ENCODE data around the gene ADAMTS19.
"Not testable (repeated sequence)": the region's sequence is repeated elsewhere in the genome, so short reads cannot be mapped to it uniquely, and the experiment has no call there.

ADAMTS19 gene

DNA sequence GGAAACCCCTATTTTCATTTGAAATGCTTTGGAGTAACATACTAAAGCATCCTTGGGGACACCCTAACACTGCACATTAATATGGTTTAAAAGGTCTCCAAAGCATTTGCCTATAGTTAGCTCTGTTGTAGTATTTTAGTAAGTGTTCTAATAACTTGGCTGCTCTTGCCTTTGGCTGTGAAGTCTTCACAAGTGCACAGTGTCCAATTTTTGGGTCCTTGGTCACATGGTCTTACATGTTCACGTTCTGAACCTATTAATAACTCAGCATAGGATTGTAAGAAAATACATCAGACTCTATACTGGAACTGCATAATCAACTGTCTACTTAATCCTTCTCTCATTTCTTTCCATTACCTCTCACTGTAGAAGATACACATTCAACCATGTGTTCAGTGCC lies 17.4 kb downstream of the ADAMTS19 start:
- no peak for FAIRE-seq

DNA sequence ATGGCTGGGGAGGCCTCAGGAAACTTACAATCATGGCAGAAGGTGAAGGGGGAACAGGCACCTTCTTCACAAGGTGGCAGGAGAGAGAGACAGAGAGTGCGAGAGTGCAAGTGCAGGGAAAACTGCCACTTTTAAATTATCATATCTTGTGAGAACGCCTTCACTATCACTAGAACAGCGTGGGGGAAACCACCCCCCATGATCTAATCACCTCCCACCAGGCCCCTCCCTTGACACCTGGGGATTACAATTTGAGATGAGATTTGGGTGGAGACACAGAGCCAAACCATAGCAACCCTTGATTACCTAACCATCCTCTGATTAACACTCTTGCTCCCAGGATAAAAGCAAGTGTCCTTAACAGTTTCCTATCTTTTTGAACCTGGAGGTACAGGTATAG lies 21.1 kb downstream of the ADAMTS19 start:
- no peak for FAIRE-seq

DNA sequence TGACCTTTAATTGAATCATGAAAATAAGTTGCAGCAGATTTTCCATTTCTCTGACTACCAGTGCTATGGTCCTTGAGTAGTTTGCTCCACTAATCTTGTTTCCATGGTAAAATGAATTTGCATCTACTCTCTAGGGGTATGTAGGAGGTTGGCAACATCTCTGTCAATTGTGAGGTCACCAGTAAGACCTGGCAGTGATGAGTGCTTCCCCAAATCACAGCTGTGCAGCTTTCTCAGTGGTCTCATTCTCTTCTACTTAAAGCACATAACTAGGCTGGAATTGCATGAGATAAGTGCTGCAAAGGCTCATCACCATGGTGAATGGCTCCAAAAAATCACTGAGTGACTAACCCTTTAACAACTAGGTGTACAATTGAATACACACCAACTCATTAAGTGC lies 36.3 kb downstream of the ADAMTS19 start:
- FAIRE-seq, result no peak

DNA sequence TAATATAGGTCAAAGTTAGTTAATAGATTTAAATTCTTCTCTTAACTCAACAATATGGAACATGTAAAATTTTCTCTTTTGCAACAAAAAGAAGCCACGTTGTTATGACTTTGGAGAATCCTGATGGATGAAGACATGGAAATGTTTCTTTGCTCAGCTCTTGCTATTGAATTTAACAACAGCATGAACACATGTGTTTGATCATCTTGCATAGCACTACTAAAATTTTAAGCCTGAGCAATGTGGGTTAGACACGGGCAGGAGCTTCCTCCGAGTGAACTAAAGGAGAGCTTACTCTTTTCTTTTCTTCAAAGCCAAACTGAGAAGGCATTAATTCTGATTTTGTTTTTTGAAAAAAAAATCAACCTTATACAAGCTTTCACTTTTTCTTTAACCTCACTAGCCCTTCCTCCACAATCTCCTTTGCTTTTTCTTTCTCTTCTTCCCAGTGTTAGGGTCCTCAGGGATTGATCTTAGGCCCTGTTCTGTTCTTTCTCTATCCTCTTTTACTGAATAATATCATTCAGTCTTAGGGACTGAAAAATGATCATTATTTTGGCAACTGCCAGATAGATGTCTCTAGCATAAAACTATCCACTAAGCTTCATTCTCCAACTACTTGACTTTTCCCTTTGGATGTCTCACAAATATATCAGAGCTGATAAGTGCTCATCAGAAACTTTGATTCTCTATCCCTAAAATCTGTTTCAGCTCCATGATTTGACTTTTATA lies 36.9 kb downstream of the ADAMTS19 start:
- no peak for FAIRE-seq

DNA sequence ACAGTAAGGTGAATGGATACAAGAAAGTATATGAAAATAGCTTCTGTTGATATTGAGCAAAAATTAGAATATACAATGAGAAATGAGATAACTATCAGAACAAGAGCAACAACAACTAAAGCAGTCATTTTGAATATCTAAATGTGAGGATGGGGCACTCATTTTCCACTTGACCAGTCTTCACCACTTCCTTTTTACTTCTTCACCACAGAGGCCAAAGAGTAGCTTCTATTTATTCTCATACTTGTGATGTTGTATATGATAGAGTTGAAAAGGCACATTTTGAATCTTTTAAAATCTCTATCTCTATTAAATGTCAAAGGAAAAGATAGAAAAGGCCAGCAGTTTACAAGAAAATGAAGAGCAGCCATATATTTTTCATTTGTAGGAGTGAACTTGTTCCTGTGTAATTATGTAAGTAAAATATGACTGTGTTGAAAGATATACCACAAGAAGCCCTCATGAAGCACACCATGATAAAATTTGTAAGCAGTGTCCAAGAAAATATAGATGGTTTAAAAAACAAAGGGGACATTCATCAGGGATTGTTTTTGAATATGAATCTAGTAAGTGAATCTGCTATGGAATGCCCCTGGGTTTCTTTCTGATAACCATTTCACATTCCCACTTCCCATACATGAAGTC lies 39.2 kb downstream of the ADAMTS19 start:
- no peak for FAIRE-seq

DNA sequence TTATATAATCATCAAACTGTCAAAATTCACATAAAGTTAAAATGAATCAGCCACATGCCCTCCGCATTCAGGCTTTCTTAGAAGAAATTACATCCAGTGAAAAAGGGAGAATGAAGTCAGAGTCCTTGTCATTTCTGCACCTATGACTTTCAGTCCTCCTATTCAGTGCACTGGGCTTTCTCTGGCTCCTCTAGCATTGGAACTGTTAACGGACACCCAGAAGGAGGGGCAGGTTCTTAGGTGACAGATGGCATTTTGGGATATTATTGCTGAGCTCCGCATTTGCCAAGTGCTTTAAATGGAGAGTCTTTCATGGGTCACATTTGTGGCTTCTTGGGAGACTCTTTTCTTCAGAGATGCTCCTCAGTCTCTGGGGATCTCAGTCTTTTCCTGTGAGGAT lies 40.0 kb downstream of the ADAMTS19 start:
- FAIRE-seq, result no peak

DNA sequence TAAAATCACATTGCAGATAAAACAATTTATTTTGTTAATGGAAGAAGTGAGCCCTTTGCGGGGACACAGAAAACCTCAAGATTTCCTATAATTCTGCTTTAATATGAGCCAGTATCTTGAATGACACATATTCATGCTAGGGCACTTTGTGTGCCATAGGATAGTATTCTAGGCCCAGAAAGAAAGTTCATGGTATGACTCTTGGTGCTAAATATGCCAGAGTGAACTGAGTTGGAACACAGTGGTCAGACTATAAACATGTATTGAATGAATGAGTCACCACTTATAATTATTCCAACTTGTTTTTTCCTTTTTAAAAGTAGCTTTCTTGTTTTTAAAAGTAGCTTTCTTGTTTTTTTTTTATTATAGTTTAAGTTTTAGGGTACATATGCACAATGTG lies 46.0 kb downstream of the ADAMTS19 start:
- no peak for FAIRE-seq

DNA sequence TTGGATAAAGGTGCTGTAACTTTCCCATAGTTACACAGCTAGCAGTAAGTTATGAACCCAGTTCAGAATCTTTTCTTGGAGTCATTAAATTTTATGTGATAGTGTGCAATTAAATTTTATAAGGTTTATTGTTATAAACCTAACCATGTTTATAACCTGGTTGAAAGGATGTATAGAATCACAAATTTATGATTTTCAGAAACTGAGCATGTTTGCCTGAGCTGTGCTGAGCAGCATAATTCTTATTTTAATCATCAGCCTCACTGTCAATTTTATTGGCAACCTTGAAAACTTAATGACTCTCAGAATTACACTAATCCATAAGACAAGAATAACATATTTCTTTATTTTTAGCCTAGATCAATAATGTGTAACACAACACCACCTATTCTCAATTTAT lies 46.9 kb downstream of the ADAMTS19 start:
- FAIRE-seq, result peak; percentile 61

DNA sequence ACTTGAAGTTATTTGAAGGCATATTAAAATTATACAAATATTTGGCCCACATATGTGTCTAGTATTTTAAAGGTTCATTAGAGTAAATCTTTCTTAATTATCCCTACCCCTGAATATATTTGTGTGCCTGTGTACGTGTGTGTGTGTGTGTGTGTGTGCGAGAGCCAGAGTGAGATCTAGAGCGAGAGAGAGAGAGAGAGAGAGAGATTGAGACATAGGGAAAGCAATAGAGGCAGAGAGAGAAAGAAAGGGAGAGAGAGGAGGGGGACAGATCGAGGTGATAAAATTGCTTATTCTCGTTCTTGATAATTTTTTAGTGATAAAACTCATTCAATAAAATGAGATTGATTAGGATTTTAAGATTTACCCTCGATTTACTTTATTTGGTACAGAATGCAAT lies 47.4 kb downstream of the ADAMTS19 start:
- FAIRE-seq, result no peak

DNA sequence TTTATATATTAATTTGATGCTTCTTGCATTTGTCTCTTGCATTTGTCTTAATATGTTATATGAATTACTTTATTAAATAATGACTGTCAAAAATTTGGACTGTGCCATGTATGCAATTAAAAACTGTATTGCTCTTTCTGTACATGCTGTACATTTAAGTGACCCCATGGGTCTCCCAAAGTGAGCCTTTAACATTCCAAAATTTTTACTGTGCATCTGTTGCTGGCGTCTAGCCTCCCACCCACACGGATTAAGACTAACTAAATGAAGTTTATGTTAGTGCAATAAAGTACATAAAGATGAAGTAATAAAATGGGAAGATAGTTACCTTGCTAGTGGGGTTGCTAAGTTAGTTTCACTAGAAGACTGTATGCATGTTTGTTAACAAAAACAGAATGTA lies 48.5 kb downstream of the ADAMTS19 start:
- FAIRE-seq, result no peak

DNA sequence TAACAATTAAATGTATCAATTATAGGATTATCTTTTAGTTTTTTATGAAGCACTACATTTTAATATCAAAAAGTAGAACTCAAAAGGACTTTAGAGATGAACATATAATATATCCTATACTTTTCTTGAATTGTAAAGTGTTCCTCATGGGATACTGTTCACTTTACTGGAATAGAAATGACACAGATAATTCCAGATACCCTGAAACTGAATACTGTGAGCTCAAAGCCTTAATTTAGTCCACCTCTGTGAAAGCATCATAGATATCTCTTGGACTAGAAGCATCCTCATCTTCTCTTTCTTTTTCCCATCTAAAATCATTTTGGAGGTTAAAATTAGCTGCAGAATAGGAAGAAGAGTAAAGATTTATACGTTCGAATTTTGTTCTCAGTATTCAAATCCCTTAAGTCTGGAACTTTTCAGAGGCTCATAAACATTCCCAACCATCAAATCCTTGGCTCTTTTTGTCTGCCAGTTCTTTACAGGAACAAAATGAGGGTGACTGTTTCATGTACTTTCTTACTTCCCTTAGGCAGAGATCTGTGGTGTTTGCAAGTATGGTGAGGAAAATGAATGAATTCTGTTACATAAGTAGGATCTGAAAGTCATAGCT lies 49.4 kb downstream of the ADAMTS19 start:
- no peak for FAIRE-seq

DNA sequence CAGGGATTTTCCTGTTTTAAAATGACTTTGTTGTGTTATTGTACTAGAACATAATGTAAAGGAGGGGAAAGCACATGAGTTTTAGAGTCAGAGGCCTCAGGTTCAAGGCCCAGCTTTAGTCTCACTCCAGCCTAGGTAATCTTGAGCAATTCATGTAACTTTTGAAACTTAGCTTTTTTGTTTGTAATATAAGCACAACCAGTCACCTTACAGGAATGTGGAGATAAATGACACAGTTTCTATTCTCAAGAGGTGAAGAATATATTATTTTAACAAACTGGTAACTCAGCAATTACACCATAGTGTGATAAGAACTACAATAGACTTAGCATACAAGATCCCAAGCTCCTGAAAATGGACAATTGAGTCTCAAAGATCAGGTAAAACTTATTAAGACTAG lies 51.2 kb downstream of the ADAMTS19 start:
- FAIRE-seq, result no peak

DNA sequence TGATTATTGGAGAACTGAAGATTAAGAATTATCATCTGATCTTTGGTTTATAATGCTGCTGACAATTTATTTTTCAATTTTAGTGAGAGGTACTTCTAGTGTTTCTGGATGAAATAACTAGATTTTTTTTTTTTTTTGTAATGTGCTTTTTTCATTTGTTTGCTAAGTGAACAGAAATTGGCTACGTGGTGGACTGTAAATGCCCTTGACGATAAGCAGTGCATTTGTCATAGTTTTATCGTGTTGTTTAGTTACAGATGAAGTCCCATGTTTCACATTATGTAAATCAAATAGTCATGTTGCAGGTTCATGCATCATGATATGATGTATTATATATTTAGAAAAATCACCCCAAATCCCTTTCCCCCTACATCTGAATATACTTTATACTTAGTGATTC lies 81.0 kb downstream of the ADAMTS19 start:
- no peak for FAIRE-seq

DNA sequence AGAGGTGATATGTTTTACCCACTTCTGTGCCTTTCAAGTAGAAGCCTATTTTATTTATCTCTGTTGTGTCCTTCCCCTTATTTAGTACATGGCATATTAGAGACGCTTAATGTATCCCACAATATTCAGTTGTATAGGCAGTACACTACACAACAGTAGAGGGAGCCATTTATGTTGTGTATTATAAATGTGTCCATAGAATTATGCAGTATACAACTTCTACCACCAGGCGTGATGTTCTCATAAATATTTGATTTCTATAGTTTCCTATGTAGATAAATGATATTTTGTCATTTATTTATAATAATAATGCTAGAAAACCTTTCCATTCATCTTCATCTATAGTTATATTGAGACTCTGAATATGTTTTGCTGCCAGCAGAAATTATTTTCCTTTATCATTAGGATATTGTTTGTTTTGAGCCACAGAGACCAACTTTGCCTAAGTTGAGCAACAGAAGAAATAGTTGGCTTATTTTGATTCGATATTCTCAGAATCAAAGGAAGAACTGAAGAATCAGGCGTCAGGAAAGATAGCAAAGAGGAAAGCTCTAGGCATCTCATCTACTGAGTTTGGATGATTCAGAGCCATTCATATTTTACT lies 81.7 kb downstream of the ADAMTS19 start:
- FAIRE-seq, result no peak

DNA sequence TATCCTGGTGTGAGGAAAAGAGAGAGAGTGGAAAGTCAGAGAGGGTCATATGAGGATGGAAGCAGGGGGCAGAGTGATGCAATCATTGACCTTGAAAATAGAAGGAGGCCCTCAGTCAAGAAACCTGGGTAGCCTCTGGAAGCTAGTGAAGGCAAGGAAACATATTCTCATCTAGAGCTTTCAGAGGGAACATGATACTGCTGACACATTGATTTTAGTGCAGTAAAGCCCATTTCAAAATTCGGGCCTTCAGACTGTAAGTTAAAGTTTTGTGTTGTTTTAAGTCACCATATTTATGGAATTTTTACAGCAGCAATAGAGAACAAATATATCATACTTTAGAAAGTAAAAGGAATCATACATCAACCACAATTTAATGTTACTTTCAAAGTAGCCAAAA lies 87.0 kb downstream of the ADAMTS19 start:
- FAIRE-seq, result no peak

DNA sequence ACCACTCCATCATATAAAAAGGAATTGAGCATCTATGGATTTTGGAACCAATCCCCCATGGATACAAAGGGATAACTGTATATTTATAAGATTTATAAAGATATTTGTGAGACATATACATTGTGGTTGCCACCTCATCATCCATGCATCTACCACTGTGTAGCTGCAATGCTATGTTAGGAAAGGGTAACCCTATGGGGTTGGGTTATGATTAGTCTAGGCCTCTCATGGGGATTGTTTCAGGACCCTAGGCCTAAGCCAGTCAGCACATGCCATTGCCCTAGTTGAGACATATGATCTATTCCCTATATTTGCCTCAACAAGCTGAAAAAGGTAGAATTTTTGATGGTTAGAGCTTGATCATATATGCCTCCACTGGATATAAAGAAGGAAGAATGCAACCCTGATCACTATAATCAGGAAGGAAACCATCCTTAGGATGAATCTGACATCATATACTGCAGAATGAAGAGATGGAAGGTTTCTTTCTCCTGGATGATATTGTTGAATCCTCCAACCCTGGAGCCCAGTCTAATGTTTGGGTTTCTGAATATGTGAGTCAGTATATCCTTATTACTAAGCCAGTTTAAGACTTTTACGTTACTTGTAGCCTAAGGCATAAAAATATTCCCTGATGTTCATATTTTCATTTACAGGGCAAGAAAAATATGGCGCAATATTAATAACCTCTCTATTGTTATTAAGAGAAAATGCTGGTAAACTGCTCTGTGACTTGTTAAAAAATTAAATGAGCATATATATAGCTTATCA lies 94.2 kb downstream of the ADAMTS19 start:
- FAIRE-seq, result no peak

DNA sequence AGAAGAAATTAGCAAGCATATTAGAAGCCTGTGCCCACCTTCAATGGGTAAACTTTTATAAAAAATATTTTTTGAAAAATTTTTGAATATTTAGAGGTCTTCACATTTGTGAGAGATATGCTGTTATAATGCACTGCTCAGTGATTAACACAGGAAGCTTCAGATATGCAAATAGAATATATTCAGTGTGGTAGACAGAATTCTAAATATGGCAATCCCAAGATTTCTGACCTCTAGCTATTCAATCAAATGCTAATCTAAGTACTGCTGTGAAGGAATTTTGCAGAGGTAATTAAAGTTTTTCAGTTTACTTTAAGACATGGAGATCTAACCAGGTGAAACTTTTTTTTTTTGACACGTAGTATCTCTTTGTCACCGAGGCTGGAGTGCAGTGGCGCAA lies 103.5 kb downstream of the ADAMTS19 start:
- no peak for FAIRE-seq

DNA sequence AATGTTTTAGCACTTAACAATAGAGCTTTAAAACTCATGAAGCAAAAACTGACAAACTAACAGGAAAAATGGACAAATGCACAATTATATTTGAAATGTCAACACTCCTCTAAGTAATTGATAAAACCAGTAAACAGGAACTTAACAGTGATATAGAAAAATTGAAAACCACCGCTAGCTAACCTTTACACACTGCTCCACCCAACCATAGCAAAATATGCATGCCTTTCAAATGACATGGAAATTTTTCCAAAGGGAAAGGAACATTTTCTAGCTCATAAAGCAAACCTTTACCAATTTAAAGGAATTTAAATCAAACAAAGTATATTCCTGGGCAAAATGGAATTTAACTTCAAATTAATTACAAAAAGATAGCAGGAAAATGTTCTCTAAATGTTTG lies 109.2 kb downstream of the ADAMTS19 start:
- FAIRE-seq, result no peak

DNA sequence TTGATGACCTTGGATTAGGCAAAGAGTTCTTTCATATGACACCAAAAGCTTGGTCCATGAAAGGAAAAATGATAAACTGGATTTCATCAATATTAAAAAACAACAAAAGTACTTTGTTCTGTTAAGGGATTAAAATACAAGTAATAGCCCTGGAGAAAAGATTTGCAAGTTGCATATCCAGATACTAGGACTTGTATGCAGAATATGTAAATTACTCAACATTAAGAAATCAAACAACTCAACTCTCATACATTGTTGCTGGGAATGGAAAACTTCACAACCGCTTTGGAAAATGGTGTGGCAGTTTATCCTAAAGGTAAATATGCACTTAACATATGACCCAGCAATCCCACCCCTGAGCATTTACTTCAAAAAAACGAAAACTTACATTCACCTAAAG lies 112.0 kb downstream of the ADAMTS19 start:
- no peak for FAIRE-seq

DNA sequence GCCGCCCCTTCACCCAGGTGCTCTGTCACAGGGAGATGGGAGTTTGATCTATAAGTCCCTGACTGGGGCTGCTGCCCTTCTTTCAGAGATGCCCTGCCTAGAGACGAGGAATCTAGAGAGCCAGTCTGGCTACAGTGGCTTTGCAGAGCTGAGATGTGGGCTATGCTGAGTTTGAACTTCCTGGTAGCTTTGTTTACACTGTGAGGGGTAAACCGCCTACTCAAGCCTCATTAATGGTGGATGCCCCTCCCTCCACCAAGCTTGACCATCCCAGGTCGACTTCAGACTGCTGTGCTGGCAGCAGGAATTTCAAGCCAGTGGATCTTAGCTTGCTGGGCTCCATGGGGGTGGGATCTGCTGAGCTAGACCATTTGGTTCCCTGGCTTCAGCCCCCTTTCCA lies 124.4 kb downstream of the ADAMTS19 start:
- FAIRE-seq, result not testable (repeated sequence)

DNA sequence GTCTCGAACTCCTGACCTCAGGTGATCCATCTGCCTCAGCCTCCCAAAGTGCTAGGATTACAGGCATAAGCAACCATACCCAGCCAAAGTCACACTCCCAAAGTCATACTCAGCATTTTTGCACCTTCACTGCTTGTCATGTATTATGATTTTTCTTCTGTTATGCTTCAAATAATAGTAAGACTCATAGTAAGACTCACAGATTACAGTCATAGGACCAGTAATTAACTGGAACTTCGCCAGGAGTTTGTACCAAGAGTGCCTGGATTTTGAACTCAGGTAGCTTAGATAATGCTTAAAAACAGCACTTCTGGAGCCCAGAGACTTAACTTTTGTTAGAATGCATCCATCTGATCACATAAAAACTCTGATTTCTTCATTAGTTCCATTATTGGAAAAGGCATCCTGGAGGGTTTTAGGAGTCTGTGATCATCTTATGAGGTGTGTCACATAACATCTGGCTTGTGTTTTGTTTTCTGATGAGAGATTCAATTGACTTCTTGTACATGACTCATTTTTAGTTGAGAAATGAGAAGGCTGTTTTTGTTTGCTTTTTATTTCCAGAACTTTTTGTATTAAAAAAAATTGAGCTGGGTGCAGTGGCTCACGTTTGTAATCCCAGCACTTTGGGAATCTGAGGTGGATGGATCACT lies 131.5 kb downstream of the ADAMTS19 start:
- FAIRE-seq, result no peak

DNA sequence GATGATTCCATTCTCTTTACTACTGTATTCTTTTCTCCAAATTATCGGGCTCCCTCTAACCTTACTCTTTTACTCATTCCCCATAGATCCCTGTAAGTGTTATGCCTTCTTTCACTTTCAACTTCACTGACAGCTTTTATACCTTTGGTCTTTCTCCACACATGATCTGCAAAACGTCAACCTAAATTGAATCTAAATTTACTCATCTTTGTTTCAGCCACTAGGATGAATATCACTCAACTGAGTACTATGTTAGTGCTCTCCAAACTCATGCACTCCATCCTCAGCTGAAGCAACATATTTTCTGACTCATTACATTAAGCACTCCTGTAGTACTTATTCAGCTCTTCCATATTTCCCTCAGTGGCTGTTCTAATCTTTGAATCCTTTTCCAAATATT lies 133.4 kb downstream of the ADAMTS19 start:
- FAIRE-seq, result no peak

DNA sequence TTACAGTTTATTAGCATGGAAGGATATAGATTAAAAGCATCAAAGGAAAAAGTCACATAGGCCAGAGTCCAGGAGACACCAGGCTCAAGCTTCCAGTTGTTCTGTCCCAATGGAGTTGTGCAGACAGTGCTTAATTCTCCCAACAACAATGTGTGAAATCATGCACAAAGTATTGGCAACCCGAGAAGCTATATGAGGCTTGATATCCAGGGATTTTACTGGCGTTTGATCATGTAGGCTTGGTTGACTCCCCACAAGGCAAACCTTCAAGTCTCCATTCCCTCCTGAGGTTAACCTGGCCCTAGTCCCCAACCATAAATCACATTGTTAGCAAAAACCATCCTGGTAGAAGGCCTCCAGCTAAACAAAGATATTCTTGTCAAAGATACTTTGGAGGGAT lies 141.5 kb downstream of the ADAMTS19 start:
- no peak for FAIRE-seq

Data from colon (tissue), 2 donors.